K562 (cell line): ENCODE data around the gene ZNF451. TPM values are rescaled to one million over a fixed set of nuclear protein-coding genes. Genes with fewer than 3 reads are reported as not detected.

Experiments
- ARID1B ChIP-seq: fragments of 450-650 bp; IDR thresholded peaks from 2 replicates; pipeline ENCODE4 v1.6.1; 2016; ENCODE audit warnings: antibody characterized with exemption, mild to moderate bottlenecking, inconsistent platforms
- CAMTA2 ChIP-seq: fragments of 250-450 bp; sonication (Bioruptor Pico); conservative IDR thresholded peaks from 2 replicates; pipeline ENCODE4 v1.5.1; 2022
- CBX1 ChIP-seq: sonication (generic); IDR thresholded peaks from 2 replicates; pipeline ENCODE4 v1.6.1; 2016; ENCODE audit warnings: antibody characterized with exemption, low read depth, mild to moderate bottlenecking
- CCAR2 ChIP-seq: fragments of 200-400 bp; formaldehyde crosslinking; IDR thresholded peaks from 2 replicates; pipeline ENCODE4 v1.6.1; 2017; ENCODE audit warnings: mild to moderate bottlenecking, low read depth, low read length
- CHD2 ChIP-seq: IDR thresholded peaks from 2 replicates; pipeline ENCODE4 v1.6.1; 2011; ENCODE audit warnings: low read depth, low read length
- FOXP1 ChIP-seq: sonication (generic); formaldehyde crosslinking; IDR thresholded peaks from 2 replicates; pipeline ENCODE4 v1.8.0; 2022; ENCODE audit warnings: mild to moderate bottlenecking, missing genetic modification reagents
- ILK ChIP-seq: fragments of 450-650 bp; IDR thresholded peaks from 2 replicates; pipeline ENCODE4 v1.6.1; 2016; ENCODE audit warnings: missing genetic modification characterization, low read depth, mild to moderate bottlenecking, missing compliant biosample characterization, moderate library complexity, borderline replicate concordance
- KLF6 ChIP-seq: fragments of 250-450 bp; sonication (Bioruptor Pico); IDR thresholded peaks from 2 replicates; pipeline ENCODE4 v1.4.0; 2020; ENCODE audit warnings: mild to moderate bottlenecking, moderate library complexity, borderline replicate concordance
- NCOA6 ChIP-seq: fragments of 450-650 bp; IDR thresholded peaks from 2 replicates; pipeline ENCODE4 v1.6.1; 2017; ENCODE audit warnings: mild to moderate bottlenecking
- ZNF764 ChIP-seq: fragments of 250-450 bp; sonication (Bioruptor Pico); IDR thresholded peaks from 2 replicates; pipeline ENCODE4 v1.4.0; 2020; ENCODE audit warnings: low read depth, mild to moderate bottlenecking, moderate library complexity
- polyA plus RNA-seq, 8 experiments: library from polyadenylated mRNA; depleted of rRNA in 4 of 8; stranded (reverse) in 5 of 8; unstranded in 3 of 8; fragments of >200 nt; fragmentation: Nextera tagmentation in 2 of 8; fragmentation: Illumina TruSeq in 1 of 8; extraction: Ambion mirVana in 2 of 8; extraction: Trizol in 1 of 8; gene quantifications; 2 replicates each; pipeline versions ENCODE4 v1.2.1 to v1.2.3, GENCODE V29; 2011 to 2014; ENCODE audit warnings: inconsistent platforms in 1 of 8, missing spikeins in 1 of 8
- total RNA-seq, 7 experiments: library from RNA; depleted of rRNA in 6 of 7; stranded (reverse); fragments of >200 nt in 6 of 7; fragmentation: Illumina TruSeq in 2 of 7; extraction: Trizol in 2 of 7; gene quantifications; 2 replicates each; pipeline versions ENCODE4 v1.2.1 to v1.2.3, GENCODE V29; 2011 to 2021; ENCODE audit warnings: low replicate concordance in 1 of 7
- TF ChIP-seq, protein P1 (sequence below): sonication (generic); formaldehyde crosslinking; IDR thresholded peaks from 2 replicates; pipeline ENCODE4 v1.8.0; 2023; ENCODE audit warnings: missing genetic modification reagents, mild to moderate bottlenecking, borderline replicate concordance
- TF ChIP-seq, protein P2 (sequence below): fragments of 450-650 bp; IDR thresholded peaks from 2 replicates; pipeline ENCODE4 v1.6.1; 2016; ENCODE audit warnings: low read depth
- TF ChIP-seq, protein P3 (sequence below): sonication (generic); formaldehyde crosslinking; IDR thresholded peaks from 2 replicates; pipeline ENCODE4 v1.8.1; 2023; ENCODE audit warnings: mild to moderate bottlenecking, missing genetic modification reagents

Gene ZNF451
- total and polyA plus RNA-seq, 9 of the 15 experiments (the other 6 are each of a cell fraction or from before 2014, with no cell fraction given): 16.1 to 74.3 (median 38.3) TPM

DNA sequence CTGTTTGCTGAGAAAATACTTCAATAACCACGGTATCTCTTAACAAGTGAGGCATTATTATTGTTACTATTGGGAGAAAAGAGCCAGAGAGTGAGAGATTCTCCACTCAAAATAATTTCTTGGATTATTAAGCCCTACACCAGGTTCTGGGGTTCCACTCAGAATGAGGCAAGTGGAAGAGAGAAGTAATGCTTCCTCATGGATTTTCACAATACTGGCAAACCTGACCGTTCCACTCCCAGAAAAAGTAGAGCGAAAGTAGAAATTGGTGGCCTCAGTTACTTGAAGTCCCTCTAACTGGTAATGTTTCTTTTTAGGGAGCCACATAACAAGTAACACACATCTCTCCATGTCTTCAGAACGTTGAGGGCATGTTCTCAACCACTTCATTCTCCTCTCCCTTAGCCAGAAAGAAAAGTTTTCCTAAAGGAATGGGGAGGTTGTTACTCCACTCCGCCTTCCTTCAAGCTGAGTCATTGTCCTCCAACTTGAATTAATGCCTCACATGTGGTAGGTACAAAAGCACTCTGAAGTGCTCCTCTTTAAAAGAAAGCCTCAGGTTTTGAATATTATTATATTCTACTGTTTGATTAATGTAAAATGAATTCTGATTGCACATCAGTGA lies 84.0 kb downstream of the ZNF451 start (continued):
- TF ChIP-seq, protein P1, sequence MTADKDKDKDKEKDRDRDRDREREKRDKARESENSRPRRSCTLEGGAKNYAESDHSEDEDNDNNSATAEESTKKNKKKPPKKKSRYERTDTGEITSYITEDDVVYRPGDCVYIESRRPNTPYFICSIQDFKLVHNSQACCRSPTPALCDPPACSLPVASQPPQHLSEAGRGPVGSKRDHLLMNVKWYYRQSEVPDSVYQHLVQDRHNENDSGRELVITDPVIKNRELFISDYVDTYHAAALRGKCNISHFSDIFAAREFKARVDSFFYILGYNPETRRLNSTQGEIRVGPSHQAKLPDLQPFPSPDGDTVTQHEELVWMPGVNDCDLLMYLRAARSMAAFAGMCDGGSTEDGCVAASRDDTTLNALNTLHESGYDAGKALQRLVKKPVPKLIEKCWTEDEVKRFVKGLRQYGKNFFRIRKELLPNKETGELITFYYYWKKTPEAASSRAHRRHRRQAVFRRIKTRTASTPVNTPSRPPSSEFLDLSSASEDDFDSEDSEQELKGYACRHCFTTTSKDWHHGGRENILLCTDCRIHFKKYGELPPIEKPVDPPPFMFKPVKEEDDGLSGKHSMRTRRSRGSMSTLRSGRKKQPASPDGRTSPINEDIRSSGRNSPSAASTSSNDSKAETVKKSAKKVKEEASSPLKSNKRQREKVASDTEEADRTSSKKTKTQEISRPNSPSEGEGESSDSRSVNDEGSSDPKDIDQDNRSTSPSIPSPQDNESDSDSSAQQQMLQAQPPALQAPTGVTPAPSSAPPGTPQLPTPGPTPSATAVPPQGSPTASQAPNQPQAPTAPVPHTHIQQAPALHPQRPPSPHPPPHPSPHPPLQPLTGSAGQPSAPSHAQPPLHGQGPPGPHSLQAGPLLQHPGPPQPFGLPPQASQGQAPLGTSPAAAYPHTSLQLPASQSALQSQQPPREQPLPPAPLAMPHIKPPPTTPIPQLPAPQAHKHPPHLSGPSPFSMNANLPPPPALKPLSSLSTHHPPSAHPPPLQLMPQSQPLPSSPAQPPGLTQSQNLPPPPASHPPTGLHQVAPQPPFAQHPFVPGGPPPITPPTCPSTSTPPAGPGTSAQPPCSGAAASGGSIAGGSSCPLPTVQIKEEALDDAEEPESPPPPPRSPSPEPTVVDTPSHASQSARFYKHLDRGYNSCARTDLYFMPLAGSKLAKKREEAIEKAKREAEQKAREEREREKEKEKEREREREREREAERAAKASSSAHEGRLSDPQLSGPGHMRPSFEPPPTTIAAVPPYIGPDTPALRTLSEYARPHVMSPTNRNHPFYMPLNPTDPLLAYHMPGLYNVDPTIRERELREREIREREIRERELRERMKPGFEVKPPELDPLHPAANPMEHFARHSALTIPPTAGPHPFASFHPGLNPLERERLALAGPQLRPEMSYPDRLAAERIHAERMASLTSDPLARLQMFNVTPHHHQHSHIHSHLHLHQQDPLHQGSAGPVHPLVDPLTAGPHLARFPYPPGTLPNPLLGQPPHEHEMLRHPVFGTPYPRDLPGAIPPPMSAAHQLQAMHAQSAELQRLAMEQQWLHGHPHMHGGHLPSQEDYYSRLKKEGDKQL (CRISPR knock-in tag): no peak
- TF ChIP-seq CAMTA2 (CRISPR knock-in tag): no peak
- TF ChIP-seq NCOA6: no peak
- no peak for TF ChIP-seq FOXP1 (CRISPR knock-in tag)
- TF ChIP-seq, protein P2, sequence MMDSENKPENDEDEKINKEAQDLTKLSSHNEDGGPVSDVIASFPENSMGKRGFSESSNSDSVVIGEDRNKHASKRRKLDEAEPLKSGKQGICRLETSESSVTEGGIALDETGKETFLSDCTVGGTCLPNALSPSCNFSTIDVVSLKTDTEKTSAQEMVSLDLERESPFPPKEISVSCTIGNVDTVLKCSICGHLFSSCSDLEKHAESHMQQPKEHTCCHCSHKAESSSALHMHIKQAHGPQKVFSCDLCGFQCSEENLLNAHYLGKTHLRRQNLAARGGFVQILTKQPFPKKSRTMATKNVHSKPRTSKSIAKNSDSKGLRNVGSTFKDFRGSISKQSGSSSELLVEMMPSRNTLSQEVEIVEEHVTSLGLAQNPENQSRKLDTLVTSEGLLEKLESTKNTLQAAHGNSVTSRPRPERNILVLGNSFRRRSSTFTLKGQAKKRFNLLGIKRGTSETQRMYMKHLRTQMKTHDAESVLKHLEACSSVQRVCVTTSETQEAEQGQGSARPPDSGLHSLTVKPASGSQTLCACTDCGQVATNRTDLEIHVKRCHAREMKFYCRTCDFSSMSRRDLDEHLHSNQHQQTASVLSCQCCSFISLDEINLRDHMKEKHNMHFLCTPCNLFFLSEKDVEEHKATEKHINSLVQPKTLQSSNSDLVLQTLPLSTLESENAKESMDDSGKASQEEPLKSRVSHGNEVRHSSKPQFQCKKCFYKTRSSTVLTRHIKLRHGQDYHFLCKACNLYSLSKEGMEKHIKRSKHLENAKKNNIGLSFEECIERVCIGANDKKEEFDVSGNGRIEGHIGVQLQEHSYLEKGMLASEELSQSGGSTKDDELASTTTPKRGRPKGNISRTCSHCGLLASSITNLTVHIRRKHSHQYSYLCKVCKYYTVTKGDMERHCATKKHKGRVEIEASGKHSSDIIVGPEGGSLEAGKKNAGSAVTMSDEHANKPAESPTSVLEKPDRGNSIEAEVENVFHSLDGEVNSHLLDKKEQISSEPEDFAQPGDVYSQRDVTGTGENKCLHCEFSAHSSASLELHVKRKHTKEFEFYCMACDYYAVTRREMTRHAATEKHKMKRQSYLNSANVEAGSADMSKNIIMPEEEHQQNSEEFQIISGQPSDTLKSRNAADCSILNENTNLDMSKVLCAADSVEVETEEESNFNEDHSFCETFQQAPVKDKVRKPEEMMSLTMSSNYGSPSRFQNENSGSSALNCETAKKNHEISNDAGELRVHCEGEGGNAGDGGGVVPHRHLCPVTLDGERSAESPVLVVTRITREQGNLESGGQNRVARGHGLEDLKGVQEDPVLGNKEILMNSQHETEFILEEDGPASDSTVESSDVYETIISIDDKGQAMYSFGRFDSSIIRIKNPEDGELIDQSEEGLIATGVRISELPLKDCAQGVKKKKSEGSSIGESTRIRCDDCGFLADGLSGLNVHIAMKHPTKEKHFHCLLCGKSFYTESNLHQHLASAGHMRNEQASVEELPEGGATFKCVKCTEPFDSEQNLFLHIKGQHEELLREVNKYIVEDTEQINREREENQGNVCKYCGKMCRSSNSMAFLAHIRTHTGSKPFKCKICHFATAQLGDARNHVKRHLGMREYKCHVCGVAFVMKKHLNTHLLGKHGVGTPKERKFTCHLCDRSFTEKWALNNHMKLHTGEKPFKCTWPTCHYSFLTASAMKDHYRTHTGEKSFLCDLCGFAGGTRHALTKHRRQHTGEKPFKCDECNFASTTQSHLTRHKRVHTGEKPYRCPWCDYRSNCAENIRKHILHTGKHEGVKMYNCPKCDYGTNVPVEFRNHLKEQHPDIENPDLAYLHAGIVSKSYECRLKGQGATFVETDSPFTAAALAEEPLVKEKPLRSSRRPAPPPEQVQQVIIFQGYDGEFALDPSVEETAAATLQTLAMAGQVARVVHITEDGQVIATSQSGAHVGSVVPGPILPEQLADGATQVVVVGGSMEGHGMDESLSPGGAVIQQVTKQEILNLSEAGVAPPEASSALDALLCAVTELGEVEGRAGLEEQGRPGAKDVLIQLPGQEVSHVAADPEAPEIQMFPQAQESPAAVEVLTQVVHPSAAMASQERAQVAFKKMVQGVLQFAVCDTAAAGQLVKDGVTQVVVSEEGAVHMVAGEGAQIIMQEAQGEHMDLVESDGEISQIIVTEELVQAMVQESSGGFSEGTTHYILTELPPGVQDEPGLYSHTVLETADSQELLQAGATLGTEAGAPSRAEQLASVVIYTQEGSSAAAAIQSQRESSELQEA: no peak
- TF ChIP-seq, protein P3, sequence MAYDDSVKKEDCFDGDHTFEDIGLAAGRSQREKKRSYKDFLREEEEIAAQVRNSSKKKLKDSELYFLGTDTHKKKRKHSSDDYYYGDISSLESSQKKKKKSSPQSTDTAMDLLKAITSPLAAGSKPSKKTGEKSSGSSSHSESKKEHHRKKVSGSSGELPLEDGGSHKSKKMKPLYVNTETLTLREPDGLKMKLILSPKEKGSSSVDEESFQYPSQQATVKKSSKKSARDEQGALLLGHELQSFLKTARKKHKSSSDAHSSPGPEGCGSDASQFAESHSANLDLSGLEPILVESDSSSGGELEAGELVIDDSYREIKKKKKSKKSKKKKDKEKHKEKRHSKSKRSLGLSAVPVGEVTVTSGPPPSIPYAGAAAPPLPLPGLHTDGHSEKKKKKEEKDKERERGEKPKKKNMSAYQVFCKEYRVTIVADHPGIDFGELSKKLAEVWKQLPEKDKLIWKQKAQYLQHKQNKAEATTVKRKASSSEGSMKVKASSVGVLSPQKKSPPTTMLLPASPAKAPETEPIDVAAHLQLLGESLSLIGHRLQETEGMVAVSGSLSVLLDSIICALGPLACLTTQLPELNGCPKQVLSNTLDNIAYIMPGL (CRISPR knock-in tag): no peak
- no peak for TF ChIP-seq ZNF764 (CRISPR knock-in tag)
- TF ChIP-seq ARID1B: 0 out of 2 replicates have a peak, but pooled peaks have one; percentile 25
- no peak for TF ChIP-seq KLF6 (CRISPR knock-in tag)
- no peak for TF ChIP-seq CCAR2
- TF ChIP-seq ILK (tag): no peak
- no peak for TF ChIP-seq CHD2
- TF ChIP-seq CBX1: no peak
